Glomerular visceral epithelial cell (primary cell): ENCODE results near the gene PLXNA4.

Source experiments
- DNase-seq: peaks from one replicate; pipeline ENCODE4 v3.0.0-alpha.2; 2016; ENCODE audit errors: extremely low spot score

The PLXNA4 gene

GRCh38 chr7:132418840-132419239 is 157.4 kb downstream of the PLXNA4 start:
- no peak for DNase-seq

GRCh38 chr7:132417103-132417906 is 159.0 kb downstream of the PLXNA4 start:
- no peak for DNase-seq

DNA sequence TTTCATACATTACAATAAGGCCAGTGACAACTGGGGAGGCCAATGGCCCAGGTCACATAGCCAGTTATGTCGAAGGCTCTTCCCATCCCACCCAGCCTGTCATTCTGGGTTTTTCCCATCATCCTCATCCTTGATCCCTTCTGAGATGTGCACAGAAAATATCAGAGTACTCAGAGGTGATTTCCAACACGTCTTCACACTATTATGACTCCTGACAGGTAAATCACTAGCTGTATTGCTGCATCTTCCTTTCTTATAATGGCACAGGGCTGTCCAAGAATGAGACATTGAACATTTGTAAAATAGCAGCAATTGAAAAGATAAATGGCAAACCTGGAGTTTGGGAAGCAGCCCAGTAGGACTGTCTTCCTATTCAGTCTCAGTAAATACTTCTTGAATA is 159.9 kb downstream of the PLXNA4 start:
- DNase-seq: no peak

- DNase-seq: no peak
Observed at GRCh38 chr7:132415259-132415658, 161.0 kb downstream of the PLXNA4 start.

DNA sequence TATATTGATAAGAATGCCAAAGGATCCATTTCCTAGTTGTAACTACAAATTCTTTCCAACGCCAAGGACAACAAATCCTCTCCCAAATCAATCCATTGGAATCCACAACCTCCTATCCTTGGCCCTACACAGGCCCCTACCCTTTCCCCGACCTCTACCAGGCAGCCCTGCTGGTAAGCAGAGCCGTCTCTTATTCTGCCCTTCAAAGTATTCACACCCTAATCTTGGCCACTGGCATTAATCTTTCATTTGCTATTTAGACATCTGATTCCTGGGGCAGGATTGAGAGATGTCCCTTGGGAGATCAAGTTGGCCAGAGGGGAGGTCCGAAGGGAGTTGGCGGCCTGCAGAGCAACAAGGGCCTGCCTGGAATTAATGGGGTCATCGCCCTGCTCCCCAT is 161.4 kb downstream of the PLXNA4 start:
- no peak for DNase-seq

DNA sequence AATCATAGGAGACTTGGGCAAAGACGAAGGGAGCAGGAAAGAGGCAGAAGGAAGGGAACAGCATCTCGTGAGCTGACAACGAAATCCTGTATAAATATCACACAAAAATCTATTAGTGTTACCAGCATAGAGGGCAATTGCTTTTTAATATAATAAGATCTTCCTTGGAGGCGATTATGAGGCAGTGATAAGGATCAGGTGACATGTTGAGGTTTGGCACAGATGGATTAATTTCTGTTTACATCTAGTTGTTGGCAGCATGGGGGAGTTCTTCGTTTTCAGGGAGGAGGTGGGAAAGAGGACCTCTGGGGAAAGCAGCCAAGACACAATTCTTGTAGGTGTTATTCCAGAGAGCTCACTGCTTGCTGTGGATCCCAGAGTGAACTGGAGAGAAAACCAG is 163.8 kb downstream of the PLXNA4 start:
- no peak for DNase-seq

DNA sequence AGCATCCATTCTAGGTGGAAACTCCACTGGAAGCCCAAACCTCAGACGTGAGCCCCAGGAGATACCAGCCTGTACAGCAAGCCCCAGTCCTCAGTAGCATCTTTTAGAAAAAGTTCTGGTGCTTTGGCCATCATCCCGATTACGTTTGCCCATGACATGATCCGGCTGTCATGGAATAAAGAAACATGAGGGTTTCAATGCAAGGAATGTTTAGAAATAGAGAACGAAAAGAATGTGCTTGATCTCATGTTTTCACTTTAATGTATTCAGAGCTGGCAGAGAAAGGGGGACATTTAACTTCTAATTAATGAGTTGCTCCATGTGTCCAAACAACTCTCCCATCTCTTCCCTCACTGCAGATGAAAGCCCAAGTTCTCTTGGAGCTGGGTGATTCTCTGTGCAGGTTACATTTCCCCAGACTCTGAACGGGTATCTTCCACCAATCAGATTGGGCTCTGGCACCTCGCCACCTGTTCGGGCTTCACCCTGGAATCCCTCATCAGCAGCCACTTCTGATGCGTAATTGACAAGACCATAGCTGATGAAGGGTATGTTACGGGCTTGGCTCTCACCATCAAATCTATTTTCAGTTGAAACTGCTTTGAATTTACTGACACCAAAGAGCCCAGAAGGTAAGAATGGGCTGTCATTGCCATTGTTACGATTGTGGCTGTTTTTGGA is 165.3 kb downstream of the PLXNA4 start:
- no peak for DNase-seq

GRCh38 chr7:132410385-132410784 is 165.9 kb downstream of the PLXNA4 start:
- no peak for DNase-seq

- DNase-seq: no peak
Observed at GRCh38 chr7:132407764-132408163, 168.5 kb downstream of the PLXNA4 start.

DNA sequence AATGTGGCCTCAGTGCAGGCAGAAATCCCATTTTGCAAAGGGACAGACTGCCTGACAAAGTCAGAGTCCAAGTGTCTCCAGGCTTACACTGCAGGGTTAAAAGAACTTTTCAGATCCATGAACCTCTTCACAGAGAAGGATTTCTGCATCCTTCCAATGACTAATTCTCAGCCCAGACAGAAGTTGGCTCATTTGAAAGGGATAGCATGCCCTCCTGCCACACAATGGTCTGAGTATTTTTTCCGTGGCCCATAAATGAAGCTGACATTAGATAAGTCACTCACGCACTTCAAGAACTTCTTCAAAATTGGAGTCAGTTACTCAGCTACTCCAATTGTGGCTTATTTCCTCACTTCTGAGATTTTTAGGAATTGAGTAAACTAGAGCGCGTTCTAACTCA is 170.2 kb downstream of the PLXNA4 start:
- no peak for DNase-seq

- DNase-seq: no peak
Observed at GRCh38 chr7:132404261-132404660, 172.0 kb downstream of the PLXNA4 start.

DNA sequence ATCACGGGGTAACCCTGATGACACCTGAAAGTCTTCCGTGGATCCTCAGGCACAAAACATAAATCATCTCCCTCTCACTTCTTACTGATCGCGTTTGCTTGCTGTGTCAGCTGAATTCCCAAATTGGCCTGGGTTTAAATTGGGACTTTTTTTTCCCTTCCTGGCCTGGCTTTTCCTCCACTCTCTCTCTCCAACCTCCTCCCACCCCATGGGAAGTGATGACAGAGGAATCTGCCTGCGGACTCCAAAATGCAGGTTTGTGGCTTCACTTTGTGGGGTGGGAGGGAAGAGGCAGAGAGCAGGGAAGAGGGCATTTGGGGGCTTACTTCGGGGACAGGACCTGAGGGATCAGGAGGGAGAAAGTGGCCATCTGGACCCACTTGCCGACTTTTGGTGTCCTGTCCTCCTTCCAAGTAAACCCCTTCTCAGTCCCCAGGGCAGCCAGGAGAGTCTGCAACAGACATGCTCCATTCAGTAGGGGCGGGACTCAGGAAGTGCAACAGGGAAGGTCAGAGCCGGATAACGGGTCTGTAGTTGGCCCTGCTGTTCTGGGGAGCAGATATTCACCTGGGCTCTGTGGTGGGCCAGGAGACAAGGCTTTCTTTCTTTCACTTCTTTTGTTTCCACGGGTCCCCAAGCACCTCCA is 172.7 kb downstream of the PLXNA4 start:
- no peak for DNase-seq

GRCh38 chr7:132402751-132403245 is 173.5 kb downstream of the PLXNA4 start:
- DNase-seq: no peak

GRCh38 chr7:132402096-132402495 is 174.2 kb downstream of the PLXNA4 start:
- no peak for DNase-seq

- DNase-seq: no peak
Observed at GRCh38 chr7:132400561-132401142, 175.6 kb downstream of the PLXNA4 start.

DNA sequence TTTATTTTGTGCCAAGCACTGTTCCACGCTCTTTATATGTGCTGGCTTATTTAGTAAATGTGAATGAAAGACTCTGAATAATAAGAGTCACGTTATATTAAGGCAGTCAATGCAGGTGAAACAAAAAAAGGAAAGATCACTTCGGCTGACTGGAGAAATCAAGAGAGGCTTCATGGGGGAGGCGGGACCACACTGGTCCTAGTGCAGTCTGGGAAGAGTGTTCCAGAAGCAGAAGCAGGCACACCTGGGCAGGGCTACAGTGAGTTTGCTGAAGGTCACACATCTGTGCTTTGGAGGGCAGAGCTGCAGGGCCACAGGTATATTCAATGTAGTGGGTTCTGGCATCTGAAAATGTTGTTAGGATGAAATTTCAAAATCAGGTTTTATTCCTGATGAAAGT is 176.9 kb downstream of the PLXNA4 start:
- DNase-seq: no peak

GRCh38 chr7:132398253-132398925 is 177.9 kb downstream of the PLXNA4 start:
- no peak for DNase-seq

DNA sequence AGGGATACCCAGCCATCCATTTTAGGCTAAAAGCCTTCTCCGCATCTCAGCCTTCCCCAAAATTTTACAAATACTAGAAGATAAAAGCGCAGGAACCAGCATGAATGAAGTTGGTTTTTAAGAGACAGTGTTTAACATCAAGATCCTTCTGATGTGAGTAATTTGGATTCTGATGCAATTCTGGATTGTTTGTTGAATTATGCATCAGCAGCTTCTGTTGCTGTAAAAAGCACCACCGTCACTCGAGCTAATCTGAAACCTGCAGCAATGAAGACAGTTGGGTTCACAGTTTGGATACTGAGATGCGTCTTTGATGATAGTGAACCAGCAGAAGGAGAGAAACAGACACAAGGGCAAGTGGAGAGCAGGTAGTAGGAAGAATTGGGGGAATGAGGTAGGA is 179.2 kb downstream of the PLXNA4 start:
- DNase-seq: no peak

GRCh38 chr7:132395361-132395760 is 180.9 kb downstream of the PLXNA4 start:
- no peak for DNase-seq

DNA sequence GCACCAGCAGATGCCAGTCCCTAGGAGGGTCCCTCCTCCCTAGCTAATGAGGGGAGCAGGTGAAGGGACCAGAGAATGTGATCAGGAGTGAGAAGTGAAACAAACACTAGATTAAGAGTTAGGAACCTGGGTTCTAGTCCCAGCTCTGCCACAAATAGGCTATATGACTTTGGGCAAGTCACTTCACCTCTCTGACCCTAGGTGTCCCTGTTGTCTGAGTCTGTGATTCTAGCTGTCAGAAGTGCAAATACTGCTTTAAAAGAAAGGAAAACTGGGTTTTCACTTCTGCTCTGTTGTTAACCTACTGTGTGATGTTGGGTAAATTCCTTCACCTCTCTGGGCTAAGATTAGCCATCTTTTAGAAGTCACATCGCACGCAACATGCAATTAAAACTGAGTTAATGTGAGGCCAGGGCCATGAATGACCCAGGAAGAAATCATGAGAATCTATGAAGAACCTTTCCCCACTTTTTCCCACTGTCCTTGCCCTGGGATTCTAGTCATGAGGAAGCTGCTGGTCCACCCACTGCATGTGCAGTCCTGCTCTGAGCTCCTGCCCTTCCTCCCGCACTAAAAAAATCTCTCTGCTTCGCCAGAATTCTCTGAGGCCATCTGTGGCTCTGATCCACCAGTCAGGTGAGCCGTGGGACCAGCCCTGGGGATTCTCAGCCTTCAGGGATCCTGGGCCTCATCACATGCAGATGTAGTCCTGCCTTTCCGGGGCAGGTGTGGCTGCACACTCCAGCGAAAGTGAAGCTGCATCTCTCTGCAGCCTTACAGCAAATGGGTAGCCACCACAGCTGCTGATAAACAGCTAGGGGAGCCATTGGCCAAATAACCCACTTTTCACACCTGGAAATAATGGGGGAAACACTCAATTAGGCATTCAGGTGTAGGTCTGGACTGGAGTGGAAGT is 181.7 kb downstream of the PLXNA4 start:
- no peak for DNase-seq

DNA sequence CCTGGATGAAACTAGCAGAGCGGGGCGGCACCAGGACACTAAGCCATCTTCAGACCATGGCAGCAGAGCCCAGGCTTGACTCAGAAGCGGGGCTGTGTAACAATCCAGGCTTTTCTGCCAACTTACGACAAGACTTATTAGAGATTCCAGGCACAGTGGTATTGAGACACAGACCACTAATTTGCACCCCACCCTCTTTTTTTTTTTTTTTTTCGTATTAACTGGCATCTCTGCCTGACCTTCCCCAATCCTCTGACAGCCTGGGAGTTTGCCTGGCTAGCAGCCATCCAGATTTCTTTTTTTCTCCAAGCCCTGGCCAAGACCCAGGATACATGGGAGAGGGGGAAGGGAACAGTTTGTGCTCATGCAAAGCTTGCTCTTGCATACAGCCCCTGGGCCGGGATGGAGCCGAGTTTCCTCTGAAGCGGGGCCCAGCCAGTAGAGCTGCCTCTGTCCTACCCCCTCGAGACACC is 182.4 kb downstream of the PLXNA4 start:
- DNase-seq: no peak
